CD4-positive, alpha-beta T cell treated with Interferon gamma for 1 hour (primary cell): Measurements from ENCODE around the gene SCN9A.
"Not testable (repeated sequence)": the region's sequence is repeated elsewhere in the genome, so short reads cannot be mapped to it uniquely, and the experiment has no call there.

Experiments used
- DNase-seq: peaks from one replicate; pipeline ENCODE4 v3.0.0-alpha.2; 2020

The SCN9A gene

GRCh38 chr2:166373951-166374350, 1.8 kb downstream of the SCN9A start:
- DNase-seq, result no peak

GRCh38 chr2:166373539-166373938, 2.2 kb downstream of the SCN9A start:
- no peak for DNase-seq

GRCh38 chr2:166373105-166373504, 2.6 kb downstream of the SCN9A start:
- no peak for DNase-seq

GRCh38 chr2:166372046-166372445, 3.7 kb downstream of the SCN9A start:
- DNase-seq, result no peak

GRCh38 chr2:166365803-166366420, 9.8 kb downstream of the SCN9A start:
- no peak for DNase-seq

- DNase-seq, result no peak
These were observed 10.5 kb downstream of the SCN9A start for GRCh38 chr2:166365239-166365638.

- no peak for DNase-seq
These were observed 11.1 kb downstream of the SCN9A start for GRCh38 chr2:166364476-166365161.

- no peak for DNase-seq
These were observed 14.2 kb downstream of the SCN9A start for GRCh38 chr2:166361351-166362153.

- no peak for DNase-seq
These were observed 14.8 kb downstream of the SCN9A start for GRCh38 chr2:166360906-166361305.

GRCh38 chr2:166360426-166360825, 15.3 kb downstream of the SCN9A start:
- DNase-seq, result no peak

- not testable (repeated sequence) for DNase-seq
These were observed 17.8 kb downstream of the SCN9A start for GRCh38 chr2:166357950-166358321.

GRCh38 chr2:166357068-166357949, 18.4 kb downstream of the SCN9A start:
- no peak for DNase-seq

GRCh38 chr2:166351319-166351718, 24.4 kb downstream of the SCN9A start:
- no peak for DNase-seq

- no peak for DNase-seq
These were observed 25.2 kb downstream of the SCN9A start for GRCh38 chr2:166350525-166350924.

- no peak for DNase-seq
These were observed 31.2 kb downstream of the SCN9A start for GRCh38 chr2:166344286-166345113.

- DNase-seq, result no peak
These were observed 32.3 kb downstream of the SCN9A start for GRCh38 chr2:166343467-166343866.

- DNase-seq, result no peak
These were observed 34.3 kb downstream of the SCN9A start for GRCh38 chr2:166341426-166341825.

- no peak for DNase-seq
These were observed 36.9 kb downstream of the SCN9A start for GRCh38 chr2:166338831-166339339.

- DNase-seq, result no peak
These were observed 37.8 kb downstream of the SCN9A start for GRCh38 chr2:166337932-166338331.

GRCh38 chr2:166335284-166335683, 40.5 kb downstream of the SCN9A start:
- no peak for DNase-seq

GRCh38 chr2:166334805-166335204, 40.9 kb downstream of the SCN9A start:
- DNase-seq, result no peak

GRCh38 chr2:166333801-166334200, 41.9 kb downstream of the SCN9A start:
- DNase-seq, result no peak
